GM20000 (cell line): ENCODE measurements around the gene SHROOM4.

Source experiments
- DNase-seq: peaks from one replicate; pipeline ENCODE4 v3.0.0; 2012; ENCODE audit warnings: low spot score
- TF ChIP-seq, protein P1 (sequence below): IDR thresholded peaks from 2 replicates; pipeline ENCODE4 v1.5.1; 2012; ENCODE audit warnings: mild to moderate bottlenecking, control low read depth; ENCODE audit errors: extremely low read depth, missing control alignments

The SHROOM4 gene

DNA sequence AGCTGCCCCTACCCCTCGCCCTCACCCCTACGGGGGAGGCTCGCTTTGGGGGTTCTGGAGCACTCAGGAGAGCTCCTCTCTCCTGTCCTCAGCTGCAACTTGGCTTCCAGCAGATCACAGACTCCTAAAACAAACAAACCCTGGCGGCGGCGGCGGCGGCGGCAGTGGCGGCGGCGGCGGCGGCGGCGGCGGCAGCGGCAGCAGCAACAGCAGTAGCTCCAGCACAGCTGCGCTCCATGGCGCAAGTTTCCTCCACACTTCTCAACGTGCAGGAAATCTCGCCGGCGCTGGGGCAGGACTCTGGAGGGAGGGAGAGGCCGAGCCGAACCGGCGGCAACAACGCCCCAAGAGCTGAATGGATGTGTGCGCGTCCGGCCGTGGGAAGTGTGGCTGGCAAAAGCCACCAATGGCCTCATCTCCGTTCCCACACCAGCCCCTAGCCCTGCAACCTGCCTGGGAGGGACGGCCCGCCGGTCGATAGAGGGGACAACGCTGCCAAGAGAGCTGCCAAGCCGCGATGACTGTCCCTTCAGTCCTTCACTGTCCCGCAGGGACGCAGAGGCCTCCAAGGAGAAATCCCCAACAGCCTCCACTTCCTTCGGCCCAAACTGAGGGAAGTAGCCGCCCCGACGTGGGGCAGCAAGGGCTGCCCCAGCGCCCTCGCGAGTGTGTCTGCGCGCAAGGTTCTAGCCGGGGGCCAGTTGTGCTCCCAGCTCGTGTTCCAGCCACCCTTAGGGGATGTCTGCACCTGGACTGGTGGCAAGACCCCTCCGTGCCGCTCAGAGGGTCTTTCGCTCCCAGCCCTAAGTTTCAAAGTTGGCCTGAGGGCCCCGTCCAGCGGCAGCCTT, 775 bp downstream of the SHROOM4 start:
- DNase-seq: no peak
- TF ChIP-seq, protein P1, sequence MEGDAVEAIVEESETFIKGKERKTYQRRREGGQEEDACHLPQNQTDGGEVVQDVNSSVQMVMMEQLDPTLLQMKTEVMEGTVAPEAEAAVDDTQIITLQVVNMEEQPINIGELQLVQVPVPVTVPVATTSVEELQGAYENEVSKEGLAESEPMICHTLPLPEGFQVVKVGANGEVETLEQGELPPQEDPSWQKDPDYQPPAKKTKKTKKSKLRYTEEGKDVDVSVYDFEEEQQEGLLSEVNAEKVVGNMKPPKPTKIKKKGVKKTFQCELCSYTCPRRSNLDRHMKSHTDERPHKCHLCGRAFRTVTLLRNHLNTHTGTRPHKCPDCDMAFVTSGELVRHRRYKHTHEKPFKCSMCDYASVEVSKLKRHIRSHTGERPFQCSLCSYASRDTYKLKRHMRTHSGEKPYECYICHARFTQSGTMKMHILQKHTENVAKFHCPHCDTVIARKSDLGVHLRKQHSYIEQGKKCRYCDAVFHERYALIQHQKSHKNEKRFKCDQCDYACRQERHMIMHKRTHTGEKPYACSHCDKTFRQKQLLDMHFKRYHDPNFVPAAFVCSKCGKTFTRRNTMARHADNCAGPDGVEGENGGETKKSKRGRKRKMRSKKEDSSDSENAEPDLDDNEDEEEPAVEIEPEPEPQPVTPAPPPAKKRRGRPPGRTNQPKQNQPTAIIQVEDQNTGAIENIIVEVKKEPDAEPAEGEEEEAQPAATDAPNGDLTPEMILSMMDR: no peak

DNA sequence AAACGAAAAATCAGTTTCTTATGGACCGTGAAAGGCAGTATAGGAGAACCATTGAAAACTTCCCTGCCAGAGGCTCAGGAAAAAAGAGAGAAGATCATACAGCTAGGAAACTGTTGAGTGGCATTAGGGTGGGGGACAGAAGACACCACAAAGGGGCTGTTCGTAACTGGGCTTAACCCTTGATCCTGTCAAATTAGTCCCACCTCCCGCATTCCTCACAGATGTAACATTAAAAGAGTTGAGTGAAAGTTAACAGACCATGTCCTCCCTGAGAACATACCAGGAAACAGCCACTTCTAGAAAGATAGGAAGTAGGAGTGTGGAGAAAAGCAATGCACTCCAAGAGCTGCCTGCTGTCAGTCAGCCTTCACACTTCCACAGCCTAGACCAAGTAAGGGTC, 8.7 kb downstream of the SHROOM4 start:
- no peak for DNase-seq
- TF ChIP-seq, protein P1: no peak

GRCh38 chrX:50801135-50801534, 12.9 kb downstream of the SHROOM4 start:
- TF ChIP-seq, protein P1: no peak
- no peak for DNase-seq

DNA sequence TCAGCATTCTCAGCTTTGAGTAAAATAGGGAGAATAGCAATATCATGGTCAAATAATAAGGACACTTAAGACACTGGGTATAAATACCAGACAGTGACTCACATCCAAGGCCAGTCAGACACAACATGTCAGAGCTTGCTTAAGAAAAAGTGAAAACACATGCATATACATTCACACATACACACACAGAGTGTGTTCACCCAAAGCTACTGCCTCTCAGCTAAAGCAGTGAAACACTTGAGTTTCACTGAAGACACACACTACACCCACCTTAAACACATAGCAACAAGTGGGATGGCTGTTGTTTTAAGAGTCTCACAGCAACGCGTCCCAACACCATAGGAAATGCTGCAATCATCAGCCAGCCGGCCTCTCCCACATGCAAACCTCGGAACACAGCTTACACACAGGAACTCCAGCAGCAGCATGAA, 14.4 kb downstream of the SHROOM4 start:
- TF ChIP-seq, protein P1: no peak
- DNase-seq: no peak

DNA sequence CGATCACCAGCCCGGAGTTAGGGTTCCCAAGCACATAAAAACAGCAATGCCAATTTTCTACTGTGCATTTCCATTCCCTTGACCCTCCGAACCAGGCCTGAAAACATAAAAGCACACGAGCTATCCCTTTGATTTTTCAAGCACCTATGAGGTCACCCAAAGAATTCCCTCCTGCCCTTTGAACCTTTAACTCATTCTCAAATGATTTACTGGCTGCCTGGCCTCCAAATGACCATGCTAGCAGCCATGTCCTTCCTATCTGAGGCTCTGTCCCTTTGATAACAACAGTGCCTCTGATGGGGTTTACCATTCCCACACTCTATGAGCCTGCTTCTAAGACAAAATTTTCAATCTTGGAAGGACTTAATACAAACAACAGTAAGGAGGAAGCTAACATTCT, 15.2 kb downstream of the SHROOM4 start:
- DNase-seq: no peak

GRCh38 chrX:50787099-50787498, 26.9 kb downstream of the SHROOM4 start:
- no peak for DNase-seq
- TF ChIP-seq, protein P1: no peak

More for the DNA sequence above, 15.2 kb downstream of the SHROOM4 start:
- TF ChIP-seq, protein P1: no peak

DNA sequence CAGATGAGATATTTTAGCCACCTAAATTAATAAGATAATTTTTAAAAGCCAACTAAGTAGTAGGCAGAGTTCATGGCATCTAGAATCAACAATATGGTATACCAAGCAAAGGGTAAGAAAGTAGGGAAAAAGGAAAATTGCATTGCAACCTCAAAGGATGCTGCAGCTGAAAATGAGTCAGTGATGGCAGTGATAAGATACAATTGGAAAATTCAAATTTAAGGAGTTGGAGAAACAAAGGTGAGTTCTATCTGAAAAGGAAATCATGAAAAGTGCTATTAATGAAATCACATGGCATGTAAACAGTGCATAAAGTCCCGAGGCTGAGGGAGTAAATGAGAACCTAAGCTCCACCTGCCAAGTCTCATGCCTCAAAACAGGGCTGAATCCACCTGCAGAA, 33.9 kb downstream of the SHROOM4 start:
- TF ChIP-seq, protein P1: no peak

More for the DNA sequence above, 33.9 kb downstream of the SHROOM4 start:
- no peak for DNase-seq
